HepG2 (cell line): ENCODE results near the gene MAPKAPK3. TPM values are rescaled to one million over a fixed set of nuclear protein-coding genes. Genes with fewer than 3 reads are reported as not detected.

ENCODE experiments used
- ATAC-seq: fragments of 200-7000 bp; cut with Tn5 transposase; 3 replicates; pipeline ENCODE4 v1.9.1; 2020; ENCODE audit warnings: mild to moderate bottlenecking, moderate library complexity
- BruUV-seq: library from RNA; stranded (reverse); fragments of 400-500 nt; replicated peaks from 2 replicates; lab custom pipeline; 2021; lab: Mats Ljungman, UMichigan
- CTCF ChIA-PET: fragments of 300-600 bp; formaldehyde crosslinking; extraction: SDS; loops from one replicate; lab custom pipeline; 2021; ENCODE audit warnings: low total read pairs, inconsistent platforms, low intra/inter-chr PET ratio; lab: Yijun Ruan, JAX
- POLR2A ChIA-PET: fragments of 350-600 bp; sonication (Branson Sonifier 250); formaldehyde crosslinking; loops from one replicate; lab custom pipeline; 2020; ENCODE audit warnings: antibody characterized with exemption, inconsistent platforms; lab: Yijun Ruan, JAX
- DNase-seq: peaks from one replicate; pipeline ENCODE4 v3.0.0-alpha.2; 2015; ENCODE audit warnings: low spot score
- FAIRE-seq: peaks from 3 replicates; lab custom pipeline; 2011; peaks lifted over from hg19 to GRCh38; lab: Jason Lieb, UNC
- H2AFZ ChIP-seq: one replicate; pipeline ENCODE4 v1.6.1; 2011; ENCODE audit warnings: low read length, inconsistent platforms
- H3K27ac ChIP-seq: fragments of 300-600 bp; 3 replicates; pipeline ENCODE4 v1.8.0; 2011; ENCODE audit warnings: mixed run types, mild to moderate bottlenecking, mixed read lengths, low read length, inconsistent platforms; ENCODE audit not compliant: insufficient read depth; ENCODE audit errors: extremely low read length
- H3K27me3 ChIP-seq, 2 experiments: fragments of 200-600 bp in 1 of 2; 2 replicates in 1 of 2; 3 replicates in 1 of 2; pipeline versions ENCODE4 v1.6.0 to v1.8.0; 2011; ENCODE audit warnings: low read length in 2 of 2, mild to moderate bottlenecking in 2 of 2, moderate library complexity in 2 of 2, inconsistent platforms in 1 of 2; ENCODE audit not compliant: insufficient read depth in 2 of 2, control insufficient read depth in 1 of 2
- H3K36me3 ChIP-seq, 2 experiments: fragments of 200-600 bp in 1 of 2; replicated peaks in 1 of 2; 2 replicates in 1 of 2; 3 replicates in 1 of 2; pipeline versions ENCODE4 v1.5.1 to v1.8.0; 2011; ENCODE audit warnings: low read length in 2 of 2, inconsistent platforms in 1 of 2; ENCODE audit not compliant: insufficient read depth in 2 of 2, control insufficient read depth in 1 of 2
- H3K4me1 ChIP-seq: 2 replicates; pipeline ENCODE4 v1.5.1; 2012; ENCODE audit warnings: low read length, inconsistent platforms; ENCODE audit not compliant: insufficient read depth
- H3K4me2 ChIP-seq: 2 replicates; pipeline ENCODE4 v1.6.0; 2011; ENCODE audit warnings: low read depth, low read length, inconsistent platforms
- H3K4me3 ChIP-seq, 3 experiments: fragments of 200-600 bp in 1 of 3; sonication (generic), shearing (Covaris generic) in 1 of 3; replicated peaks in 1 of 3; 2 replicates each; pipeline ENCODE4 v1.5.1; 2011 to 2016; ENCODE audit warnings: low read length in 3 of 3, inconsistent platforms in 2 of 3, low read depth in 2 of 3, mild to moderate bottlenecking in 2 of 3, control low read depth in 1 of 3, mixed read lengths in 1 of 3; ENCODE audit not compliant: insufficient read depth in 1 of 3
- H3K79me2 ChIP-seq: one replicate; pipeline ENCODE4 v1.6.1; 2011; ENCODE audit warnings: low read length, inconsistent platforms; ENCODE audit not compliant: insufficient read depth
- H3K9ac ChIP-seq: 2 replicates; pipeline ENCODE4 v1.6.0; 2011; ENCODE audit warnings: mild to moderate bottlenecking, low read depth, low read length, inconsistent platforms; ENCODE audit not compliant: insufficient read depth
- H3K9me3 ChIP-seq: 2 replicates; pipeline ENCODE4 v1.5.1; 2012; ENCODE audit warnings: mild to moderate bottlenecking, low read length
- H4K20me1 ChIP-seq: 2 replicates; pipeline ENCODE4 v1.6.0; 2011; ENCODE audit warnings: inconsistent platforms, mild to moderate bottlenecking, low read length, moderate library complexity; ENCODE audit not compliant: insufficient read depth
- BCL3 ChIP-seq: sonication (generic); formaldehyde crosslinking; IDR thresholded peaks from 2 replicates; pipeline ENCODE4 v1.5.1; 2020; ENCODE audit warnings: mild to moderate bottlenecking, missing genetic modification reagents, moderate library complexity
- BCL6 ChIP-seq: IDR thresholded peaks from 2 replicates; pipeline ENCODE4 v1.6.1; 2016; ENCODE audit warnings: missing genetic modification reagents, missing compliant biosample characterization
- CENPBD1 ChIP-seq: sonication (generic); formaldehyde crosslinking; IDR thresholded peaks from 2 replicates; pipeline ENCODE4 v1.8.0; 2022; ENCODE audit warnings: missing genetic modification reagents, low read depth, mild to moderate bottlenecking, borderline replicate concordance
- KDM1A ChIP-seq: IDR thresholded peaks from 2 replicates; pipeline ENCODE4 v1.6.1; 2016; ENCODE audit warnings: missing compliant biosample characterization
- KLF6 ChIP-seq: IDR thresholded peaks from 2 replicates; pipeline ENCODE4 v1.8.0; 2016; ENCODE audit warnings: missing biosample characterization, missing genetic modification reagents
- MLLT10 ChIP-seq: sonication (generic); formaldehyde crosslinking; IDR thresholded peaks from 2 replicates; pipeline ENCODE4 v1.4.0; 2020; ENCODE audit warnings: missing genetic modification reagents
- NFAT5 ChIP-seq: sonication (generic); formaldehyde crosslinking; IDR thresholded peaks from 2 replicates; pipeline ENCODE4 v1.4.0; 2020; ENCODE audit warnings: missing genetic modification reagents
- NONO ChIP-seq, 2 experiments: fragments of 450-650 bp in 1 of 2; sonication (generic) in 1 of 2; formaldehyde crosslinking in 1 of 2; IDR thresholded peaks in 1 of 2; conservative IDR thresholded peaks in 1 of 2; 2 replicates each; pipeline versions ENCODE4 v1.6.1 to v1.8.0; 2017 to 2022; ENCODE audit warnings: mild to moderate bottlenecking in 1 of 2, missing genetic modification reagents in 1 of 2, moderate library complexity in 1 of 2
- TCF7L2 ChIP-seq: IDR thresholded peaks from 2 replicates; pipeline ENCODE4 v1.6.1; 2011; ENCODE audit warnings: mild to moderate bottlenecking, low read depth, low read length, moderate library complexity
- THYN1 ChIP-seq: sonication (generic); formaldehyde crosslinking; IDR thresholded peaks from 2 replicates; pipeline ENCODE4 v1.8.1; 2023; ENCODE audit warnings: low read depth, mild to moderate bottlenecking, moderate library complexity, missing genetic modification reagents, borderline replicate concordance
- ZFP82 ChIP-seq: sonication (generic); formaldehyde crosslinking; IDR thresholded peaks from 2 replicates; pipeline ENCODE4 v1.5.1; 2020; ENCODE audit warnings: mild to moderate bottlenecking, missing genetic modification reagents, borderline replicate concordance
- ZNF121 ChIP-seq: sonication (generic); formaldehyde crosslinking; IDR thresholded peaks from 2 replicates; pipeline ENCODE4 v1.5.0; 2020; ENCODE audit warnings: mild to moderate bottlenecking, missing genetic modification reagents
- ZNF354B ChIP-seq: sonication (generic); formaldehyde crosslinking; IDR thresholded peaks from 2 replicates; pipeline ENCODE4 v1.8.0; 2022; ENCODE audit warnings: mild to moderate bottlenecking, missing genetic modification reagents
- ZNF503 ChIP-seq: sonication (generic); formaldehyde crosslinking; IDR thresholded peaks from 2 replicates; pipeline ENCODE4 v1.4.0; 2020; ENCODE audit warnings: missing genetic modification reagents
- WGBS: methylation state at CpG from one replicate; pipeline ENCODE4 v1.1.6; 2017; ENCODE audit warnings: low lambda C conversion rate; 5-methylcytosine and 5-hydroxymethylcytosine counted together
- in situ Hi-C: cut with HindIII; loops from 2 replicates; pipeline ENCODE4 v1.10.0; 2017; ENCODE audit warnings: low pct_unique_long_range_greater_than_20kb; ENCODE audit not compliant: extremely low pct_ligation_motif_present
- intact Hi-C: fragments of 100-400 bp; cut with micrococcal nuclease; formaldehyde crosslinking; loops from one replicate; pipeline ENCODE4 v1.10.0; 2022; ENCODE audit not compliant: unreplicated experiment
- polyA plus RNA-seq, 8 experiments: library from polyadenylated mRNA; depleted of rRNA in 3 of 8; stranded (reverse) in 7 of 8; unstranded in 1 of 8; fragments of >200 nt; fragmentation: Illumina TruSeq in 4 of 8; extraction: Trizol in 4 of 8; gene quantifications; 2 replicates each; pipeline versions ENCODE4 v1.2.1 to v1.2.3, GENCODE V29; 2011 to 2016; ENCODE audit warnings: low read depth in 4 of 8, missing spikeins in 1 of 8, mixed read lengths in 1 of 8; ENCODE audit not compliant: insufficient read depth in 1 of 8
- total RNA-seq, 5 experiments: library from RNA; depleted of rRNA; stranded (reverse); fragments of >200 nt; fragmentation: Illumina TruSeq; extraction: Trizol; gene quantifications; 2 replicates each; pipeline ENCODE4 v1.2.3, GENCODE V29; 2016; ENCODE audit warnings: low read depth in 1 of 5

Gene MAPKAPK3
- total and polyA plus RNA-seq, 2 of the 13 experiments (the other 11 are each of a cell fraction or from before 2014, with no cell fraction given), result 39.9 to 41.2 TPM

- in situ Hi-C loops, result no loop called here
- FAIRE-seq (no peak), ATAC-seq (no peak)
These were observed 15.5 kb downstream of the MAPKAPK3 start for GRCh38 chr3:50632450-50632849.

More at GRCh38 chr3:50632450-50632849, 15.5 kb downstream of the MAPKAPK3 start:
- Histone ChIP-seq H3K79me2 (no peaks in the 10 kb centered on the region), H3K4me2 (no peak overlapping the region), H3K36me3 (peaks cover 0 to 8% of the 10 kb centered on the region in 2 experiments; a peak in 2 of 5 replicates), H2AFZ (no peak overlapping the region), H3K9me3 (no peaks in the 10 kb centered on the region), H3K4me3 (no peak overlapping the region), H4K20me1 (no peaks in the 10 kb centered on the region), H3K27me3 (no peaks in the 10 kb centered on the region), H3K27ac (no peak overlapping the region), H3K9ac (no peak overlapping the region), H3K4me1 (no peaks in the 10 kb centered on the region)
- DNase-seq, result no peak
- intact Hi-C loops, result no loop called here
- ChIA-PET POLR2A (no interaction called here), CTCF (no interaction called here)
- TF ChIP-seq NFAT5 (CRISPR knock-in tag) (no peak), KLF6 (no peak), ZNF503 (CRISPR knock-in tag) (no peak), ZFP82 (no peak), ZNF121 (CRISPR knock-in tag) (no peak), TCF7L2 (no peak), CENPBD1 (CRISPR knock-in tag) (no peak), ZNF354B (CRISPR knock-in tag) (no peak), KDM1A (CRISPR knock-in tag) (no peak), BCL3 (no peak), THYN1 (CRISPR knock-in tag) (no peak), BCL6 (CRISPR knock-in tag) (no peak), MLLT10 (CRISPR knock-in tag) (no peak), NONO (IDR thresholded peaks at IDR 0.05) (no peak), NONO (CRISPR knock-in tag; conservative IDR thresholded peaks at IDR 0.05) (no peak)
- WGBS, result 94% methylated on average over 5 of the region's 5 CpGs
- no TSS peak for BruUV-seq
